Endothelial cell of umbilical vein (primary cell): Measurements from ENCODE around the gene ARHGEF1. TPM values are rescaled to one million over a fixed set of nuclear protein-coding genes. Genes with fewer than 3 reads are reported as not detected.

Experiments
- BruUV-seq: library from RNA; stranded (reverse); fragments of 400-500 nt; replicated peaks from 2 replicates; lab custom pipeline; 2021; lab: Mats Ljungman, UMichigan
- CTCF ChIA-PET: fragments of 300-600, 350-600 bp; sonication (Branson Sonifier 250); formaldehyde crosslinking; loops from one replicate; lab custom pipeline; 2021; ENCODE audit warnings: antibody characterized with exemption, inconsistent platforms; lab: Charles Lee
- POLR2A ChIA-PET: fragments of 300-600, 350-600 bp; sonication (Branson Sonifier 250); formaldehyde crosslinking; loops from one replicate; lab custom pipeline; 2021; ENCODE audit warnings: antibody characterized with exemption, inconsistent platforms; lab: Charles Lee
- DNase-seq: peaks from one replicate; pipeline ENCODE4 v3.0.0-alpha.2; 2011; ENCODE audit warnings: low read depth, low spot score
- FAIRE-seq: peaks from 2 replicates; lab custom pipeline; 2011; peaks lifted over from hg19 to GRCh38; lab: Jason Lieb, UNC
- H2AFZ ChIP-seq: 2 replicates; pipeline ENCODE4 v1.6.0; 2012; ENCODE audit warnings: low read depth, low read length, control low read depth, inconsistent platforms
- H3K27ac ChIP-seq: 2 replicates; pipeline ENCODE4 v1.5.1; 2011; ENCODE audit warnings: low read depth, mild to moderate bottlenecking, control low read depth, low read length, moderate library complexity; ENCODE audit not compliant: insufficient read depth
- H3K27me3 ChIP-seq, 2 experiments: 2 replicates each; pipeline versions ENCODE4 v1.6.0 to v1.6.1; 2011; ENCODE audit warnings: low read length in 2 of 2, mixed read lengths in 1 of 2; ENCODE audit not compliant: control insufficient read depth in 2 of 2, insufficient read depth in 2 of 2
- H3K36me3 ChIP-seq, 2 experiments: 2 replicates in 1 of 2; 3 replicates in 1 of 2; pipeline ENCODE4 v1.5.1; 2011; ENCODE audit warnings: low read length in 2 of 2, mild to moderate bottlenecking in 1 of 2, moderate library complexity in 1 of 2; ENCODE audit not compliant: control insufficient read depth in 2 of 2, insufficient read depth in 2 of 2; ENCODE audit errors: extremely low read depth in 1 of 2
- H3K4me1 ChIP-seq: 3 replicates; pipeline ENCODE4 v1.5.1; 2011; ENCODE audit warnings: mild to moderate bottlenecking, low read length; ENCODE audit not compliant: control insufficient read depth, insufficient read depth; ENCODE audit errors: extremely low read depth
- H3K4me2 ChIP-seq: 2 replicates; pipeline ENCODE4 v1.6.1; 2011; ENCODE audit warnings: low read length, control low read depth, mixed read lengths; ENCODE audit not compliant: insufficient read depth
- H3K4me3 ChIP-seq, 3 experiments: fragments of 200-600 bp in 1 of 3; sonication (generic), shearing (Covaris generic) in 1 of 3; replicated peaks in 1 of 3; 2 replicates each; pipeline ENCODE4 v1.5.1; 2011 to 2016; ENCODE audit warnings: control low read depth in 3 of 3, low read length in 3 of 3, mild to moderate bottlenecking in 2 of 3, inconsistent platforms in 1 of 3, low read depth in 1 of 3, moderate library complexity in 1 of 3; ENCODE audit not compliant: insufficient read depth in 1 of 3
- H3K79me2 ChIP-seq: 2 replicates; pipeline ENCODE4 v1.6.0; 2012; ENCODE audit warnings: low read length, inconsistent platforms; ENCODE audit not compliant: control insufficient read depth, insufficient read depth
- H3K9ac ChIP-seq: replicated peaks from 2 replicates; pipeline ENCODE3; 2011; ENCODE audit warnings: low read length, control low read depth; ENCODE audit not compliant: insufficient read depth; ENCODE audit errors: extremely low read depth
- H3K9me1 ChIP-seq: replicated peaks from 3 replicates; pipeline ENCODE4 v1.6.0; 2011; ENCODE audit warnings: mild to moderate bottlenecking, low read length; ENCODE audit not compliant: control insufficient read depth, insufficient read depth; ENCODE audit errors: extremely low read depth
- H3K9me3 ChIP-seq: replicated peaks from 2 replicates; pipeline ENCODE4 v1.5.1; 2012; ENCODE audit warnings: low read length, inconsistent platforms; ENCODE audit not compliant: control insufficient read depth, insufficient read depth
- H4K20me1 ChIP-seq: replicated peaks from 2 replicates; pipeline ENCODE3; 2011; ENCODE audit warnings: mild to moderate bottlenecking, low read length; ENCODE audit not compliant: control insufficient read depth, insufficient read depth; ENCODE audit errors: extremely low read depth
- CTCF ChIP-seq, 2 donors: IDR thresholded peaks; 1 replicate in 1 of 2; 2 replicates in 1 of 2; pipeline ENCODE4 v1.5.1; 2011; ENCODE audit warnings: low read length in 2 of 2, mild to moderate bottlenecking in 2 of 2, moderate library complexity in 2 of 2, control low read depth in 1 of 2, inconsistent platforms in 1 of 2, low read depth in 1 of 2; ENCODE audit not compliant: insufficient read depth in 1 of 2; ENCODE audit errors: extremely low read depth in 1 of 2
- EZH2 ChIP-seq: IDR thresholded peaks from 2 replicates; pipeline ENCODE4 v1.6.1; 2012; ENCODE audit warnings: borderline replicate concordance, low read depth, mild to moderate bottlenecking, moderate library complexity, low read length, inconsistent platforms; ENCODE audit not compliant: severe bottlenecking
- FOS ChIP-seq: IDR thresholded peaks from 2 replicates; pipeline ENCODE4 v1.6.1; 2011; ENCODE audit warnings: mild to moderate bottlenecking, low read length, moderate library complexity, borderline replicate concordance; ENCODE audit not compliant: insufficient read depth
- JUN ChIP-seq: IDR thresholded peaks from 2 replicates; pipeline ENCODE4 v1.6.1; 2011; ENCODE audit warnings: borderline replicate concordance, low read depth; ENCODE audit not compliant: insufficient read length, insufficient read depth
- MYC ChIP-seq: IDR thresholded peaks from one replicate; pipeline ENCODE4 v1.6.1; 2011; ENCODE audit warnings: mild to moderate bottlenecking, low read depth, low read length
- POLR2AphosphoS5 ChIP-seq: IDR thresholded peaks from 2 replicates; pipeline ENCODE4 v1.6.1; 2012; ENCODE audit warnings: low read depth, mild to moderate bottlenecking, control low read depth, low read length, moderate library complexity; ENCODE audit not compliant: insufficient read depth
- dilution Hi-C: fragments of 300-500 bp; cut with MboI; formaldehyde crosslinking; loops from one replicate; pipeline ENCODE4 v1.15.0; 2019; ENCODE audit warnings: low sequenced_read_pairs; ENCODE audit not compliant: extremely low pct_ligation_motif_present
- intact Hi-C: fragments of 100-400 bp; cut with micrococcal nuclease; formaldehyde crosslinking; loops from one replicate; pipeline ENCODE4 v1.10.0; 2022
- polyA plus RNA-seq, 4 experiments: library from polyadenylated mRNA; depleted of rRNA in 3 of 4; stranded (reverse) in 3 of 4; unstranded in 1 of 4; fragments of >200 nt; gene quantifications; 2 replicates each; pipeline versions ENCODE4 v1.2.1 to v1.2.3, GENCODE V29; 2011 to 2012; ENCODE audit warnings: missing spikeins in 1 of 4
- total RNA-seq: library from RNA; stranded (reverse); gene quantifications from 2 replicates; pipeline ENCODE4 v1.2.3, GENCODE V29; 2021

Gene ARHGEF1
- total and polyA plus RNA-seq, 2 donors (not counting 3 experiments of a cell fraction or from before 2014, with no cell fraction given), result 65.4 to 123 TPM

- Histone ChIP-seq H3K36me3 (no peaks in the 10 kb centered on the region), H4K20me1 (no peaks in the 10 kb centered on the region), H3K4me1 (peaks cover 2% of the 10 kb centered on the region), H3K9me1 (no peaks in the 10 kb centered on the region), H3K9ac (no peak overlapping the region), H3K27ac (no peak overlapping the region), H3K4me2 (no peak overlapping the region), H3K79me2 (no peaks in the 10 kb centered on the region), H3K9me3 (no peaks in the 10 kb centered on the region), H3K27me3 (peaks cover 15 to 19% of the 10 kb centered on the region in 2 experiments), H2AFZ (no peak overlapping the region), H3K4me3 (no peak overlapping the region)
- intact Hi-C loops, result no loop called here
- no TSS peak for BruUV-seq
- no peak for FAIRE-seq
- CTCF ChIA-PET, result interaction anchor here (1.3 to 1.9 kb wide), 2 partner anchors 10 kb away, joined by 4 to 8 read pairs; no protein-coding TSS in a partner anchor
- TF ChIP-seq JUN (no peak), EZH2 (no peak), MYC (no peak), POLR2AphosphoS5 (no peak), FOS (no peak), CTCF (IDR thresholded peaks at IDR 0.05; ENCODE audit: extremely low read depth in 1 of 2, insufficient read depth in 1 of 2, low read depth in 1 of 2, low read length in 2 of 2) (no peak)
- dilution Hi-C loops, result no loop called here
- no peak for DNase-seq
- POLR2A ChIA-PET, result no interaction called here
These were observed 58.6 kb downstream of the ARHGEF1 start for GRCh38 chr19:41941410-41942202.
